ENCODE measurements around the gene MARCHF3.

The MARCHF3 gene

DNA sequence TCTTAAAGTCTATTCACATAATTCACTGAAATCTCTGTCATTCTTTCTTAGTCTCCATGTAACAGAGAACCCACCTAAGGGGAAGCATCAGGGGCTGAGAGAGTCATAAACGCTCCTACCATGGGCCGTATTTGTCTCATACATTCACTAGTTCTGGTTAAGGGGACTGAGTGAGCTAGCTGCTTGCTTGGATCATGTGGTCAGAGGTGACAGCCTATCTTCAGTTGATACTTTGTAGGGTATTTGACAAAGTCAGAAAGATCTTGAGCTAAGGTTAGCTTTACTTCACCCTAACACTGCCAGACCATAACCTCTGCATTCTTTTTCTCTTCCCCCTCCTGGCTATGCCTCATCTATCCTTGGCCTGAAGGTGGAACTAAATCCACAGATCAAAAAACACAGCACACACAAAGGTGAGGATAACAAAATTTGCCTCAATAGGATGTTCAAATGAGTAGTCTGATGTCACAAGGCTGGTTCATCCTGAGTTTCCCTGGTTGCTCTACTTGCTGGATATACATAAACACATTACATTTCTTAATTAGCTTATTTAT is 66.5 kb downstream of the MARCHF3 start:
- no peak overlapping the region for H3K23ac ChIP-seq (ENCODE audit: low read length)
- no peak overlapping the region for H2BK5ac ChIP-seq (ENCODE audit: low read depth, low read length, poor library complexity)
- H3K36me3 ChIP-seq (ENCODE audit: control insufficient read depth in 1 of 2, insufficient read depth in 2 of 2, low read length in 2 of 2) = no peaks in the 10 kb centered on the region
- no peaks in the 10 kb centered on the region for H3K79me2 ChIP-seq (ENCODE audit: control insufficient read depth, insufficient read depth, low read length, poor library complexity)
- no peaks in the 10 kb centered on the region for H3K27me3 ChIP-seq (ENCODE audit: insufficient read depth, low read length)
- no peak overlapping the region for H3K4ac ChIP-seq (ENCODE audit: low read depth, low read length)
- no peak overlapping the region for H3K9ac ChIP-seq (ENCODE audit: low read length)
- H4K91ac ChIP-seq (ENCODE audit: low read depth, low read length) = no peak overlapping the region
- no peak overlapping the region for H2AK5ac ChIP-seq (ENCODE audit: low read length)
- H3K4me3 ChIP-seq (ENCODE audit: low read depth, low read length) = no peak overlapping the region
- H3K14ac ChIP-seq (ENCODE audit: low read length) = no peak overlapping the region
- no peak overlapping the region for H4K12ac ChIP-seq (ENCODE audit: low read depth, low read length)
- no peak for DNase-seq
- H4K8ac ChIP-seq (ENCODE audit: low read depth, low read length) = no peak overlapping the region
- no peak overlapping the region for H3K18ac ChIP-seq (ENCODE audit: low read length)
- no peak overlapping the region for H2BK120ac ChIP-seq (ENCODE audit: insufficient read depth, low read length, poor library complexity)
- no CpG with 5 or more reads among the region's 2 CpGs for WGBS (ENCODE audit: extremely low coverage, insufficient coverage, insufficient read length)
- no peaks in the 10 kb centered on the region for H3K79me1 ChIP-seq (ENCODE audit: low read length)
- no peak overlapping the region for H3K27ac ChIP-seq (ENCODE audit: low read depth, low read length)
- no peaks in the 10 kb centered on the region for H3K4me1 ChIP-seq (ENCODE audit: control insufficient read depth in 1 of 2, insufficient read depth in 2 of 2, low read length in 2 of 2)
- H3K4me2 ChIP-seq (ENCODE audit: low read length) = no peak overlapping the region
- H2AFZ ChIP-seq (ENCODE audit: insufficient read depth, low read length, poor library complexity) = no peak overlapping the region
- no peak overlapping the region for H2BK12ac ChIP-seq (ENCODE audit: low read length)
- H3K9me3 ChIP-seq (ENCODE audit: insufficient read depth, low read depth, low read length) = no peaks in the 10 kb centered on the region

GRCh38 chr5:126961702-126962101 is 68.7 kb downstream of the MARCHF3 start:
- H3K23ac ChIP-seq (ENCODE audit: low read length) = no peak overlapping the region
- H3K27ac ChIP-seq (ENCODE audit: low read depth, low read length) = no peak overlapping the region
- H4K12ac ChIP-seq (ENCODE audit: low read depth, low read length) = no peak overlapping the region
- no peaks in the 10 kb centered on the region for H3K36me3 ChIP-seq (ENCODE audit: control insufficient read depth in 1 of 2, insufficient read depth in 2 of 2, low read length in 2 of 2)
- H3K18ac ChIP-seq (ENCODE audit: low read length) = no peak overlapping the region
- DNase-seq = peak; percentile 10 to 27
- WGBS (ENCODE audit: extremely low coverage, insufficient coverage, insufficient read length) = no CpG with 5 or more reads among the region's 2 CpGs
- H2BK120ac ChIP-seq (ENCODE audit: insufficient read depth, low read length, poor library complexity) = no peak overlapping the region
- no peak overlapping the region for H4K8ac ChIP-seq (ENCODE audit: low read depth, low read length)
- H3K79me2 ChIP-seq (ENCODE audit: control insufficient read depth, insufficient read depth, low read length, poor library complexity) = no peaks in the 10 kb centered on the region
- H2AFZ ChIP-seq (ENCODE audit: insufficient read depth, low read length, poor library complexity) = no peak overlapping the region
- H3K4me2 ChIP-seq (ENCODE audit: low read length) = no peak overlapping the region
- no peak overlapping the region for H3K4me3 ChIP-seq (ENCODE audit: low read depth, low read length)
- no peak overlapping the region for H4K91ac ChIP-seq (ENCODE audit: low read depth, low read length)
- no peak overlapping the region for H2BK5ac ChIP-seq (ENCODE audit: low read depth, low read length, poor library complexity)
- H2AK5ac ChIP-seq (ENCODE audit: low read length) = no peak overlapping the region
- no peaks in the 10 kb centered on the region for H3K79me1 ChIP-seq (ENCODE audit: low read length)
- H2BK12ac ChIP-seq (ENCODE audit: low read length) = no peak overlapping the region
- H3K4me1 ChIP-seq (ENCODE audit: control insufficient read depth in 1 of 2, insufficient read depth in 2 of 2, low read length in 2 of 2) = no peaks in the 10 kb centered on the region
- H3K9ac ChIP-seq (ENCODE audit: low read length) = no peak overlapping the region
- no peaks in the 10 kb centered on the region for H3K27me3 ChIP-seq (ENCODE audit: insufficient read depth, low read length)
- no peaks in the 10 kb centered on the region for H3K9me3 ChIP-seq (ENCODE audit: insufficient read depth, low read depth, low read length)
- no peak overlapping the region for H3K14ac ChIP-seq (ENCODE audit: low read length)
- H3K4ac ChIP-seq (ENCODE audit: low read depth, low read length) = no peak overlapping the region

DNA sequence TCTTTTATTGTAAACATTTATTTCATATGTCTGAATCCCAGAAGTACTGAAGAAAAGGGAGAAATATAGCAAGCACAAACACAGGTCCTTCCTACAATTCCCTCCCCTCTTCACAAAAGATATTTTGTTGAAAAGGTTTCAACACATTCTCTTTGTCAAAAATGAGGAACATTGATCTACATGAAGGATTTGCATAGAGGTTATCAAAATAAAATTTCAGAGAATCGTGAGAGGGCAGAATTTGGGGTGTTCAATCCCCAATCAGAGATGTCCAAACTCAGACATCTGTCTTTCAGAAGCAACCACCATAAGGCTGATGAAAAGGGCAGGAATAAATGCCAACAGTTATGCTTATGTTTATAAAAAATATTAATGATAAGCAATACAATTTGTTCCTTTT is 69.2 kb downstream of the MARCHF3 start:
- Histone ChIP-seq H3K4me2 (ENCODE audit: low read length) (no peak overlapping the region), H3K4me3 (ENCODE audit: low read depth, low read length) (no peak overlapping the region), H3K27me3 (ENCODE audit: insufficient read depth, low read length) (no peaks in the 10 kb centered on the region), H2AFZ (ENCODE audit: insufficient read depth, low read length, poor library complexity) (no peak overlapping the region), H4K8ac (ENCODE audit: low read depth, low read length) (no peak overlapping the region), H2BK120ac (ENCODE audit: insufficient read depth, low read length, poor library complexity) (no peak overlapping the region), H2BK12ac (ENCODE audit: low read length) (no peak overlapping the region), H4K91ac (ENCODE audit: low read depth, low read length) (no peak overlapping the region), H3K9me3 (ENCODE audit: insufficient read depth, low read depth, low read length) (no peaks in the 10 kb centered on the region), H3K18ac (ENCODE audit: low read length) (no peak overlapping the region), H2AK5ac (ENCODE audit: low read length) (no peak overlapping the region), H3K14ac (ENCODE audit: low read length) (no peak overlapping the region), H3K79me2 (ENCODE audit: control insufficient read depth, insufficient read depth, low read length, poor library complexity) (no peaks in the 10 kb centered on the region), H2BK5ac (ENCODE audit: low read depth, low read length, poor library complexity) (no peak overlapping the region), H3K79me1 (ENCODE audit: low read length) (no peaks in the 10 kb centered on the region), H3K23ac (ENCODE audit: low read length) (no peak overlapping the region), H4K12ac (ENCODE audit: low read depth, low read length) (no peak overlapping the region), H3K27ac (ENCODE audit: low read depth, low read length) (no peak overlapping the region), H3K4ac (ENCODE audit: low read depth, low read length) (no peak overlapping the region), H3K36me3 (ENCODE audit: control insufficient read depth in 1 of 2, insufficient read depth in 2 of 2, low read length in 2 of 2) (no peaks in the 10 kb centered on the region), H3K4me1 (ENCODE audit: control insufficient read depth in 1 of 2, insufficient read depth in 2 of 2, low read length in 2 of 2) (no peaks in the 10 kb centered on the region), H3K9ac (ENCODE audit: low read length) (no peak overlapping the region)
- WGBS (ENCODE audit: extremely low coverage, insufficient coverage, insufficient read length) = no CpG with 5 or more reads among the region's 1 CpG
- no peak for DNase-seq

GRCh38 chr5:126959188-126959587 is 71.2 kb downstream of the MARCHF3 start:
- Histone ChIP-seq H3K23ac (ENCODE audit: low read length) (no peak overlapping the region), H3K4ac (ENCODE audit: low read depth, low read length) (no peak overlapping the region), H4K8ac (ENCODE audit: low read depth, low read length) (no peak overlapping the region), H3K4me2 (ENCODE audit: low read length) (no peak overlapping the region), H3K9ac (ENCODE audit: low read length) (no peak overlapping the region), H3K9me3 (ENCODE audit: insufficient read depth, low read depth, low read length) (no peaks in the 10 kb centered on the region), H2AK5ac (ENCODE audit: low read length) (no peak overlapping the region), H3K36me3 (ENCODE audit: control insufficient read depth in 1 of 2, insufficient read depth in 2 of 2, low read length in 2 of 2) (no peaks in the 10 kb centered on the region), H3K79me1 (ENCODE audit: low read length) (no peaks in the 10 kb centered on the region), H3K4me1 (ENCODE audit: control insufficient read depth in 1 of 2, insufficient read depth in 2 of 2, low read length in 2 of 2) (no peaks in the 10 kb centered on the region), H2BK12ac (ENCODE audit: low read length) (no peak overlapping the region), H3K14ac (ENCODE audit: low read length) (no peak overlapping the region), H2BK5ac (ENCODE audit: low read depth, low read length, poor library complexity) (no peak overlapping the region), H3K27ac (ENCODE audit: low read depth, low read length) (no peak overlapping the region), H2AFZ (ENCODE audit: insufficient read depth, low read length, poor library complexity) (no peak overlapping the region), H4K91ac (ENCODE audit: low read depth, low read length) (no peak overlapping the region), H2BK120ac (ENCODE audit: insufficient read depth, low read length, poor library complexity) (no peak overlapping the region), H3K18ac (ENCODE audit: low read length) (no peak overlapping the region), H4K12ac (ENCODE audit: low read depth, low read length) (no peak overlapping the region), H3K79me2 (ENCODE audit: control insufficient read depth, insufficient read depth, low read length, poor library complexity) (no peaks in the 10 kb centered on the region), H3K27me3 (ENCODE audit: insufficient read depth, low read length) (no peaks in the 10 kb centered on the region), H3K4me3 (ENCODE audit: low read depth, low read length) (no peak overlapping the region)
- no peak for DNase-seq
